ENCODE measurements around the gene ZNF662. TPM values are rescaled to one million over a fixed set of nuclear protein-coding genes. Genes with fewer than 3 reads are reported as not detected.

Gene ZNF662
- polyA plus RNA-seq, 1 experiment = 1.3 TPM

DNA sequence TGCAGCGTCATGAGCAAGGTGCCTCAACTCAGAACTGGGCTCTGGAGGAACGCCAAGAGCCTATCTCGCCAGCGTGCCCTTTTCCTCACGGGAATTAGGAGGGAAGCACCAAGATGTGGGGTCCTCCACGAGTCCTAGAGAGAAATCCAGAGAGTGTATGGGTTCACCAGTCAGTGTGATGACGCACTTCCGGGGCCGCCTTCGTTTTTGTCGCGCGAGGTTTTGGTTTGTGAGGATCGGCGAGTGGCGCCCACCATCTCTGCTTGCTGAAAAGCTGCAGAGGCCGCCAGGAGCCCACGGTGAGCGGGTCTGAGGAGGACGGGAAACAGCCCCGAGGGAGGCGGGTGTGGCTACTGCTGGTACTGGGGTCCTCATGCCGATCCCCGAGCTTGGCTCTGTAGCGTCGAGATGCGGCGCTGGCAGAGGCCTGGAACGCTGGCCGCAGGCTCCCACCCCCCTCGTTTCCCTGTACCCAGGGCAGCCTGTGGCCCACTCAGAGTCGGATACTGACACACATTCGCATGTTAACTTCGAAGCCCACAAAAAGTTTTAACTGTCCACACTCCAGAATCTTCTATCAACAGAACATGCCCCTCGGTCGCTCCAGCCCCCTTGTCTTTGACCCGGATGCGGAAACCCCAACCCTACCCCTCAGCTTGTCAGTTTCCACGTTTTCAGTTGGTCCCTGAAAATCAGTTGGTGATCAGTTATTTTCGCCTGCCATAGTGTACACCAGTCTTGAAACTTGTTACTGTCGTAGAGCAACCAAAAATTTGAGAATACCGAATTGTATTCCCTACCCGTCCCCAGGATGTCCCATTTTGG is 30.4 kb downstream of the ZNF662 start:
- no peaks in the 10 kb centered on the region for H3K27me3 ChIP-seq (ENCODE audit: control insufficient read depth, insufficient read depth, low read length)
- peaks cover 4% of the 10 kb centered on the region; the same call in 1 of the 2 replicates for H3K9me3 ChIP-seq (ENCODE audit: control insufficient read depth, insufficient read depth, low read length)
- H3K27ac ChIP-seq (ENCODE audit: low read depth, low read length) = peak overlapping the region; percentile 23
- DNase-seq (ENCODE audit: low read depth, low spot score) = peak; percentile 10
- ChIA-PET POLR2A (no interaction called here), CTCF (no interaction called here)
- peak overlapping the region; percentile 61 for H3K4me3 ChIP-seq (ENCODE audit: low read depth, low read length)
- no peak for TF ChIP-seq CTCF (IDR thresholded peaks at IDR 0.05; ENCODE audit: low read depth, low read length)

GRCh38 chr3:42937334-42937733 is 31.4 kb downstream of the ZNF662 start:
- POLR2A ChIA-PET = no interaction called here
- no peak overlapping the region for H3K4me3 ChIP-seq (ENCODE audit: low read depth, low read length)
- H3K27ac ChIP-seq (ENCODE audit: low read depth, low read length) = no peak overlapping the region
- no peak for DNase-seq (ENCODE audit: low read depth, low spot score)
- peaks cover 4% of the 10 kb centered on the region; the same call in 1 of the 2 replicates for H3K9me3 ChIP-seq (ENCODE audit: control insufficient read depth, insufficient read depth, low read length)
- H3K27me3 ChIP-seq (ENCODE audit: control insufficient read depth, insufficient read depth, low read length) = no peaks in the 10 kb centered on the region
- no peak for TF ChIP-seq CTCF (IDR thresholded peaks at IDR 0.05; ENCODE audit: low read depth, low read length)
- CTCF ChIA-PET = no interaction called here

- POLR2A ChIA-PET = no interaction called here
Measured at GRCh38 chr3:42942693-42943092, 36.8 kb downstream of the ZNF662 start.

DNA sequence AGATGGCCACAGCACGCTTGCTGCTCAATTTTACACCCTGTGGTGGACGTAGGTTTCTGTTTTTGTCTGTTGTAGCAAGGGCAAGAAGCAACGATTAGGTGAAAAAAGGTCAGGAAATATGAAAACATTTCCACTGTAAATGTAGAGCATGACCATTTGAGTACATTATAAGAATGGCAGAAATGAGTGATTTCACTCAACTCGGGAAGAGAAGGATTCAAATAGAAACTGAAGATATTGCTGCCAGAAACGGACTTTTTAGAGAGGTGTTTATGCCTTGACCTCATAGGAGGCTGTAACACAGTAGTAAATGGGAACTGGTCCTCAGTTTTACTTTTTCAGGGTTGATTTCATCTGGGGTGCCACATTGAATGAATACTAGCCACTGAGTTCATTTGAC is 40.1 kb downstream of the ZNF662 start:
- no peaks in the 10 kb centered on the region for H3K9me3 ChIP-seq (ENCODE audit: control insufficient read depth, insufficient read depth, low read length)
- ChIA-PET CTCF (no interaction called here), POLR2A (no interaction called here)
- TF ChIP-seq CTCF (IDR thresholded peaks at IDR 0.05; ENCODE audit: low read depth, low read length) = no peak
- no peak overlapping the region for H3K27ac ChIP-seq (ENCODE audit: low read depth, low read length)
- no peak for DNase-seq (ENCODE audit: low read depth, low spot score)
- H3K27me3 ChIP-seq (ENCODE audit: control insufficient read depth, insufficient read depth, low read length) = no peaks in the 10 kb centered on the region
- no peak overlapping the region for H3K4me3 ChIP-seq (ENCODE audit: low read depth, low read length)

More at GRCh38 chr3:42942693-42943092, 36.8 kb downstream of the ZNF662 start:
- no peak overlapping the region for H3K27ac ChIP-seq (ENCODE audit: low read depth, low read length)
- no peaks in the 10 kb centered on the region for H3K27me3 ChIP-seq (ENCODE audit: control insufficient read depth, insufficient read depth, low read length)
- no peak for DNase-seq (ENCODE audit: low read depth, low spot score)
- TF ChIP-seq CTCF (IDR thresholded peaks at IDR 0.05; ENCODE audit: low read depth, low read length) = no peak
- no peak overlapping the region for H3K4me3 ChIP-seq (ENCODE audit: low read depth, low read length)
- CTCF ChIA-PET = interaction anchor here (1.3 kb wide), 1 partner anchor 19 kb away, joined by 6 read pairs; no protein-coding TSS in a partner anchor
- no peaks in the 10 kb centered on the region for H3K9me3 ChIP-seq (ENCODE audit: control insufficient read depth, insufficient read depth, low read length)

GRCh38 chr3:42957573-42957972 is 51.6 kb downstream of the ZNF662 start:
- TF ChIP-seq CTCF (IDR thresholded peaks at IDR 0.05; ENCODE audit: low read depth, low read length) = no peak; the same call in 1 of the 2 replicates
- CTCF ChIA-PET = no interaction called here
- H3K27me3 ChIP-seq (ENCODE audit: control insufficient read depth, insufficient read depth, low read length) = no peaks in the 10 kb centered on the region

More at GRCh38 chr3:42957573-42957972, 51.6 kb downstream of the ZNF662 start:
- DNase-seq (ENCODE audit: low read depth, low spot score) = no peak
- Histone ChIP-seq H3K27ac (ENCODE audit: low read depth, low read length) (no peak overlapping the region), H3K9me3 (ENCODE audit: control insufficient read depth, insufficient read depth, low read length) (no peaks in the 10 kb centered on the region), H3K4me3 (ENCODE audit: low read depth, low read length) (no peak overlapping the region)
- POLR2A ChIA-PET = no interaction called here

Measured in AG04450 (cell line).